GM12801 (cell line): ENCODE data around the gene GRID2.

Experiments used
- TF ChIP-seq, protein P1 (sequence below): IDR thresholded peaks from one replicate; pipeline ENCODE4 v1.5.1; 2011; ENCODE audit warnings: control low read depth; ENCODE audit not compliant: insufficient read length; ENCODE audit errors: extremely low read depth

GRID2 gene

DNA sequence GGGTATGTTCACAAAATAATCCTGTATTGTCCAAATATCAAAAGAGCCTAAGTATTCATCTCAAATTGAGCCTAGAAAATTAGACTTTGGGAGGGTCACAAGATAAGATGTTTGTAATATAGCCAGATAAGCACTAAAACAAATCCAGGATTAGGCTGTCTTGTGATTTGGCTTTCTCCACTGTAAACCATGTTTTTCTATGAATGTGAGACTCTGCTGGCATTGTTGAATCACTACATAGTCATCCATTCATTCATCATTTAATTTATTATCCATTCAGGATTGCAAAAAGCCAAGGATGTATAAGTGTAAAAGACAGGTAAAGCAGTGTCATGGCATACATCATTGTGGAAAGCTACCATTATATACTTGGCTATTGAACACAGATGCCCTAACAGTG lies 148.0 kb downstream of the GRID2 start:
- TF ChIP-seq, protein P1, sequence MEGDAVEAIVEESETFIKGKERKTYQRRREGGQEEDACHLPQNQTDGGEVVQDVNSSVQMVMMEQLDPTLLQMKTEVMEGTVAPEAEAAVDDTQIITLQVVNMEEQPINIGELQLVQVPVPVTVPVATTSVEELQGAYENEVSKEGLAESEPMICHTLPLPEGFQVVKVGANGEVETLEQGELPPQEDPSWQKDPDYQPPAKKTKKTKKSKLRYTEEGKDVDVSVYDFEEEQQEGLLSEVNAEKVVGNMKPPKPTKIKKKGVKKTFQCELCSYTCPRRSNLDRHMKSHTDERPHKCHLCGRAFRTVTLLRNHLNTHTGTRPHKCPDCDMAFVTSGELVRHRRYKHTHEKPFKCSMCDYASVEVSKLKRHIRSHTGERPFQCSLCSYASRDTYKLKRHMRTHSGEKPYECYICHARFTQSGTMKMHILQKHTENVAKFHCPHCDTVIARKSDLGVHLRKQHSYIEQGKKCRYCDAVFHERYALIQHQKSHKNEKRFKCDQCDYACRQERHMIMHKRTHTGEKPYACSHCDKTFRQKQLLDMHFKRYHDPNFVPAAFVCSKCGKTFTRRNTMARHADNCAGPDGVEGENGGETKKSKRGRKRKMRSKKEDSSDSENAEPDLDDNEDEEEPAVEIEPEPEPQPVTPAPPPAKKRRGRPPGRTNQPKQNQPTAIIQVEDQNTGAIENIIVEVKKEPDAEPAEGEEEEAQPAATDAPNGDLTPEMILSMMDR: no peak

- TF ChIP-seq, protein P1: no peak
Measured at GRCh38 chr4:92455329-92455839, 151.6 kb downstream of the GRID2 start.

GRCh38 chr4:92455951-92456350 lies 152.2 kb downstream of the GRID2 start:
- TF ChIP-seq, protein P1: no peak

DNA sequence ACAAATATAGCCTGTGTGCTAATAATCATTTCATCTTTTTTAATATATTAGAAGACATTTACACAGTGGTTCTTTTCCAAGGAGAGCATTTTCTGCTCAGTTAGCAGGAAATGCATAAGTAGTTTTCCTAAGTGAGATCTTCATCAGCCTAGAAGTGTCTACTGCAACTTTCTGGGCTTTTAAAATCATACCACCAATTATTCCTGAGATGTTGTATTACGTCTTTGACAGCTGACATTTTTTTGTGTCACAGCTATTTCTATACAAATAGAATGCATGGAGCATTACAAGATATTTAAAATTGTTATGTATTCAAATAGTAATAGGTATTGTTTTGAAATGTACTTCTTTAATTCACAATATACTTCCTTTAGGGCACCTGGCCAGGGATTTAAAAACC lies 158.0 kb downstream of the GRID2 start:
- TF ChIP-seq, protein P1: no peak

GRCh38 chr4:92477298-92477697 lies 173.5 kb downstream of the GRID2 start:
- TF ChIP-seq, protein P1: no peak

- TF ChIP-seq, protein P1: no peak
Measured at GRCh38 chr4:92483341-92483740, 179.6 kb downstream of the GRID2 start.

- TF ChIP-seq, protein P1: no peak
Measured at GRCh38 chr4:92488496-92488895, 184.7 kb downstream of the GRID2 start.
